Effector memory CD4-positive, alpha-beta T cell (primary cell): Measurements from ENCODE around the gene CACNB3.
A peak's percentile ranks its signal among the peaks of the same experiment; 100 is the strongest.
"Not testable (repeated sequence)": the region's sequence is repeated elsewhere in the genome, so short reads cannot be mapped to it uniquely, and the experiment has no call there.

Experiments used
- DNase-seq, 3 donors: peaks; one replicate each; pipeline ENCODE4 v3.0.0-alpha.2; 2020
- H3K27ac ChIP-seq: 2 replicates; pipeline ENCODE4 v1.7.0; 2013; ENCODE audit warnings: mild to moderate bottlenecking, low read length, moderate library complexity; ENCODE audit not compliant: insufficient read depth, poor library complexity, severe bottlenecking
- H3K27me3 ChIP-seq: replicated peaks from 2 replicates; pipeline ENCODE4 v1.7.0; 2013; ENCODE audit warnings: mild to moderate bottlenecking, low read length; ENCODE audit not compliant: insufficient read depth, control insufficient read depth, poor library complexity, severe bottlenecking
- H3K36me3 ChIP-seq: 2 replicates; pipeline ENCODE4 v1.7.0; 2013; ENCODE audit warnings: mild to moderate bottlenecking, low read length, moderate library complexity; ENCODE audit not compliant: control insufficient read depth, insufficient read depth
- H3K4me1 ChIP-seq: 2 replicates; pipeline ENCODE4 v1.7.0; 2013; ENCODE audit warnings: low read length, mild to moderate bottlenecking; ENCODE audit not compliant: control insufficient read depth, insufficient read depth, poor library complexity, severe bottlenecking
- H3K4me3 ChIP-seq: 2 replicates; pipeline ENCODE4 v1.7.0; 2013; ENCODE audit warnings: low read length, low read depth, mild to moderate bottlenecking; ENCODE audit not compliant: insufficient read depth, poor library complexity, severe bottlenecking
- H3K9me3 ChIP-seq: 2 replicates; pipeline ENCODE4 v1.7.0; 2013; ENCODE audit warnings: mild to moderate bottlenecking, low read length, moderate library complexity; ENCODE audit not compliant: control insufficient read depth

Gene CACNB3

DNA sequence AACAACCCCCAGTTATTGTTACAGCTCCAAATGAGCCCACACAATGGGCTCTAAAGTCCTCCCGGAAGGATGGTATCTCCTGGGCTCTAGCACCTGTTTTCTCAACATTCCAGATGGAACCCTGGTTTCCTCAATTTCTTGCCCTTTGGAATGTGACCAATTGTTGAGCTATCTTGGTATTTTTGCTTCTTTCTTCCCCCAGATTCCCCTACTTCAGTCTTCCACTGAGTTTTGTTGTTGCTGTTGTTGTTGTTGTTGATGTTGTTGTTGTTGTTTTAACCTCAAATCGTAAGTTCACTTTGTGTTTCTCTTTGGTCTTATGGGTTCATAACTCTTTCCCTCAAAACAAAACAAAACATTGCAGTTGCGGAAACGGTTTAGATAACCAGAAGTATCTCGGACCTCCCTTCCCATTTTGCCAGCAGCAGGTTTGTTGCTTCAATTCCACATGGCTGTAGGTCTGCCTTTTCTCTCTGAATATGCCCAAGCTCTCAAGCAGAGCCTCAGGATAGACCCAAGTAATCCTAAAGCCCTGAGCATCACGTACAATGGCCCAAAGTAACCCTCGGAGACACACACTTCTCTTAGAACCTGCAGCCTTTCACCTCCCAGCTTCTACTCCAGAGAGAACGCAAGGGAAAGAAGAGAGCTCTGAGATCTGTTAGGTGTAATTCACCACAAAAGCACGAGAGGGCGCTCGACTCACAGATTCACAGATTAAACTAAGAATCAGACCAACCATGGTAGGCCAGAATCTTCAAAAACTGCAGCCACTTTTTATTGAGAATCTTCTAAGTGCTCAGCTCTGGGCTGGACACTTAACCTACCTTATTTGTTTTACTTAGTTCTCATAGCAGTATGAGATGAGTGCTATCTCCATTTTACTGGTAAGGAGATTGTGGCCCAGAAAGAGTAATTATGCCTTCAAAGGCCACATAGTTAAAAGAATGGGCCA lies 34.7 kb downstream of the CACNB3 start:
- Histone ChIP-seq H3K27ac (peak overlapping the region; percentile 92), H3K36me3 (no peaks in the 10 kb centered on the region), H3K4me1 (peaks cover 12% of the 10 kb centered on the region), H3K27me3 (no peaks in the 10 kb centered on the region), H3K4me3 (peak overlapping the region; percentile 83), H3K9me3 (no peaks in the 10 kb centered on the region)
- DNase-seq = peak; percentile 69 to 82 (median 71)

DNA sequence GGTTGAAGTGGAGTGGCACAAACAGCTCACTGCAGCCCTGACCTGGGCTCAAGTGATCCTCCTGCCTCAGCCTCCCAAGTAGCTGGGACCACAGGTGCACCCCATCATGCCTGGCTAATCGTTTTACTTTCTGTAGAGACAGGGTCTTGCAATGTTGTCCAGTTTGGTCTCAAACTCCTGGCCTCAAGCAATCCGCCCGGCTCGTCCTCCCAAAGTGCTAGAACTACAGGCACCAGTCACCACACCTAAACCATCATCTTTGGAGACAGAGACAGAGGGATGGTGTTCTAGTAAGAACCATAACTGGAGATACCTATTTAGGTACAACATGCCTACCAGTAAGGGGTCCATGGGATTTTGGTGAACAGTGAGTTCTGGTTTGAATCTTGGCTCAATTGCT lies 36.2 kb downstream of the CACNB3 start:
- H3K4me3 ChIP-seq = no peak overlapping the region
- H3K27ac ChIP-seq = no peak overlapping the region
- peaks cover 12% of the 10 kb centered on the region for H3K4me1 ChIP-seq
- no peaks in the 10 kb centered on the region for H3K9me3 ChIP-seq
- no peaks in the 10 kb centered on the region for H3K36me3 ChIP-seq
- H3K27me3 ChIP-seq = no peaks in the 10 kb centered on the region
- no peak for DNase-seq

DNA sequence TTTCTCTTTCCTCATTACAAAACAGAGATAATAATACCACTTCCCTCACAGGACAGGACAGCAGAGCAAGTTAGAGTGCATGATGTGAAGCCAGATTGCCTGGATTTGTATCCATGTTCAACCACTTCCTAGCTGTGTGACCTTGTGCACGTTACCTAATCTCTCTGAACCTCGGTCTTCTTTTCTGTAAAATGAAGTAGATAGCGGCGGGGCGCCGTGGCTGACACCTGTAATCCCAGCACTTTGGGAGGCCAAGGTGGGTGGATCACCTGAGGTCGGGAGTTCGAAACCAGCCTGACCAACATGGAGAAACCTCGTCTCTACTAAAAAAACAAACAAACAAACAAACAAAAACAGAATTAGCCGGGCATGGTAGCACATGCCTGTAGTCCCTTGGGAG lies 36.6 kb downstream of the CACNB3 start:
- not testable (repeated sequence) for H3K27me3 ChIP-seq, H3K4me3 ChIP-seq, H3K27ac ChIP-seq, H3K9me3 ChIP-seq, DNase-seq, H3K36me3 ChIP-seq
- peaks cover 12% of the 10 kb centered on the region for H3K4me1 ChIP-seq

DNA sequence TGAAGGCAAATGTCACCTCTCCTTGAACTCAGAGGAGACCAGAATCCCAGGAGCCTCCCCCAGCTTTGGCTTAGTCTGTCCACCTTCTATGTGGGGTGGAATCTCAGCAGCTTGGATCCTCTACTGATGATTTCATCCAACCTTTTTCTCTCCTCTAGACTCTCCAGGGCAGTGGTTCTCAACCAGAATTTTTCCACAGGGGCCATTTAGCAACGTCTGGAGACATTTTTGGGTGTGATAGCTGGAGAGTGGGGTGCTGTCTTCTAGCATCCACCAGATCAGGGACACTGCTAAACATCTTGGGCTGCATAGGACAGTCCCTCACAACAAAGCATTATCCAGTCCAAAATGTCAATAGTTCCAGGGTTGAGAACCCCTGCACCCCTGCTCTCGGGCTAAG lies 38.1 kb downstream of the CACNB3 start:
- H3K27ac ChIP-seq = no peak overlapping the region
- H3K9me3 ChIP-seq = no peaks in the 10 kb centered on the region
- peaks cover 8% of the 10 kb centered on the region for H3K4me1 ChIP-seq
- H3K36me3 ChIP-seq = no peaks in the 10 kb centered on the region
- no peak overlapping the region for H3K4me3 ChIP-seq
- no peak for DNase-seq
- H3K27me3 ChIP-seq = no peaks in the 10 kb centered on the region

DNA sequence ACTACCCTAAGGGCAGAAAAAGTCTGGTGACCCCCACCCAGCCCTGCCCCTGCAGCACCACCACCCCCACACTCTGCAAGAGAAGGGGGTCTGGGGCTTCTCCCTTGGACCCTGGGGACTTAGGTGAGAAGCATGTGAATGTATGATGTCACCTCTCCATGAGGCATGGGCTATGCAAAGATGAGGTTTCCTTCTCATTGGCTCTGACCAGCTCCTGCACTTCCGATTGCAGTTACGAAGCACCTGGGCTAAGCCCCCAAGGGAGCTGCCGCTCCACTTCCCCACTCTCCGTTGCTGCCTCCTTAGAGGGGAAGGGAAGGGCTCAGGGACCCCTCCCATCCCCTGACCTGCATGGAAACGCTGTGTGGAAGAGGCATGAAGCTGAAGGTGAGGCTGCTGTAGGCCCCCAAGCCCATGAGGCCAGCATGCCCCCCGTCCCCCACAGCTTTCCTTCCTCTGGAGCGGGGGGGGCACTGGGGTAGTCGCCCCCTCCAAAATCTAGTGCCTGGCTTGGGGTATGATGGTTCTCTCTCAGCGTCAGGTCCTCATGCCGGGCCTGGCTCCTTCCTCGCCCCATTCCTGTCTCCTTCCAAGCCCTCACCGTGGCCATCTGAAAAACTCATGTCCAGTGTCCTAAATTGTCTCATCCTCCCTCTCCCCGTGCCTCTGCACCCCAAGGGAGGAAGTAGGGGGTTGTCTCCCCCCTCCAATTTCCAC lies 39.1 kb downstream of the CACNB3 start:
- no peaks in the 10 kb centered on the region for H3K9me3 ChIP-seq
- H3K27ac ChIP-seq = no peak overlapping the region
- no peak for DNase-seq
- H3K27me3 ChIP-seq = peaks cover 4% of the 10 kb centered on the region
- H3K36me3 ChIP-seq = no peaks in the 10 kb centered on the region
- no peak overlapping the region for H3K4me3 ChIP-seq
- peaks cover 7% of the 10 kb centered on the region for H3K4me1 ChIP-seq

DNA sequence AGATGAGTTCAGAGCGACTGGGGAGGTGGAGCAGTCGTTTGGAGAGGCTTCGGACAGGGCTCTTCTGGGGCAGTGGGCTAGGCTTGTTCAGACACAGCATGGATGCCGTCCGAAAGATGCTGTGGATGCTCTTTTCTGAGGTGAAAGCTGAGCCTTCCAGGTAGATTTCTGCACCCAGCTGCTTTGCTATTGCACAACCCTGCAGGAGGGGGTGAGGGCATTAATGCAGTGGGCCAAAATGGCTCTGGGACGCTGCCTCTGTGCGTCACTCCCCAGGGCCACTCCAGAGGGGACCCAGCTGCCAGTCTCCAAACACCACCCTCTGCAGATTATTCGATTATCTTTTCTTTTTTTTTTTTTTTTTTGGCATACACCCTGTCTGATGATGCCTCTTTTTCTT lies 39.7 kb downstream of the CACNB3 start:
- peaks cover 10% of the 10 kb centered on the region for H3K27me3 ChIP-seq
- no peak overlapping the region for H3K4me3 ChIP-seq
- peaks cover 1% of the 10 kb centered on the region for H3K4me1 ChIP-seq
- H3K27ac ChIP-seq = no peak overlapping the region
- no peaks in the 10 kb centered on the region for H3K9me3 ChIP-seq
- no peaks in the 10 kb centered on the region for H3K36me3 ChIP-seq
- no peak for DNase-seq

DNA sequence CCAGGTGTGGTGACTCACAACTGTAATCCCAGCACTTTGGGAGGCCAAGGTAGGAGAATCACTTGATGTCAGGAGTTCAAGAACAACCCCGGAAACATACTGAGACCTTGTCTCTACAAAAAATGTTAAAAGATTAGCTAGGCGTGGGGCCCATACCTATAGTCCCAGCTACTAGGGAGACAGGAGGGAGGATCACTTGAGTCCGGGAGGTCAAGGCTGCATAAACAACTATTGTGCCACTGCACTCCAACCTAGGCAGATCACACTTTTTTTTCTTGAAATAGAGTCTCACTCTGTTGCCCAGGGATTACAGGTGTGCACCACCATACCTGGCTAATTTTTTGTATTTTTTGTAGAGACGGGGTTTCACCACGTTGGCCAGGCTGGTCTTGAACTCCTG lies 41.3 kb downstream of the CACNB3 start:
- DNase-seq = no peak
- Histone ChIP-seq H3K4me3 (no peak overlapping the region), H3K36me3 (no peaks in the 10 kb centered on the region), H3K27me3 (peaks cover 12% of the 10 kb centered on the region), H3K27ac (no peak overlapping the region), H3K4me1 (peaks cover 1% of the 10 kb centered on the region), H3K9me3 (no peaks in the 10 kb centered on the region)

DNA sequence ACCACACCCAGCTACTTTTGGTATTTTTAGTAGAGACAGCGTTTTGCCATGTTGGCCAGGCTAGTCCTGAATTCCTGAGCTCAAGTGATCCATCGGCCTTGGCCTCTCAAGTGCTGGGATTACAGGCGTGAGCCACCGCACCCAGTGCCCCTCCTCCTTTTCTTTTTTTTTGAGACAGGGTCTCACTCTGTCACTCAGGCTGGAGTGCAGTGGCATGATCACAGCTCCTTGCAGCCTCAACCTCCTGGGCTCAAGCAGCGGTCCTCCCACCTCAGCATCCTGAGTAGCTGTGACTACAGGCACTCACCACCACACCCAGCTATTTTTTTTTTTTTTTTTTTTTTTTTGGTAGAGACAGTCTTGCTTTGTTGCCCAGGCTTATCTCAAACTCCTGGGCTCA lies 41.9 kb downstream of the CACNB3 start:
- DNase-seq, H3K36me3 ChIP-seq, H3K9me3 ChIP-seq, H3K4me3 ChIP-seq, H3K4me1 ChIP-seq, H3K27ac ChIP-seq: not testable (repeated sequence)
- H3K27me3 ChIP-seq = peaks cover 12% of the 10 kb centered on the region

DNA sequence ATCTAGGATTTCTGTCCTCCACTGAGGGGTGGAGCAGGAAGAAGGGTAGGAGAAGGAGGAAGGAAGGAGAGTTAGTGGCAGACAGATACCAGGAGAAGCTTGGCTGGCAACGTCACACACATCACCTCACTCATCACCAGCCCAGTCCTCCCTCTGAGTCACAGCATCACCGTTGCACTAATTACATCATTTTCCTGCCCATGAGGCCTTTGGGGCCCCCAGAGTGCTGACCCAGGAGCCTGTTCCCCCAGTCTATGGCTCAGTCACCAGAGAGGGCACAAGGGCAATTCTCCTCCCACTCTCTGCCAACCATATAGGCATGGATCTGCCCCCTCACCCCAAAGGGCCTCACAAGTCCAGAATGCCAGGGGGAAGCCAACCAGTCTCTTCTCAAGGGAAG lies 42.8 kb downstream of the CACNB3 start:
- H3K9me3 ChIP-seq = no peaks in the 10 kb centered on the region
- H3K36me3 ChIP-seq = no peaks in the 10 kb centered on the region
- peaks cover 12% of the 10 kb centered on the region for H3K27me3 ChIP-seq
- no peak overlapping the region for H3K27ac ChIP-seq
- H3K4me1 ChIP-seq = peaks cover 10% of the 10 kb centered on the region
- H3K4me3 ChIP-seq = no peak overlapping the region
- no peak for DNase-seq

DNA sequence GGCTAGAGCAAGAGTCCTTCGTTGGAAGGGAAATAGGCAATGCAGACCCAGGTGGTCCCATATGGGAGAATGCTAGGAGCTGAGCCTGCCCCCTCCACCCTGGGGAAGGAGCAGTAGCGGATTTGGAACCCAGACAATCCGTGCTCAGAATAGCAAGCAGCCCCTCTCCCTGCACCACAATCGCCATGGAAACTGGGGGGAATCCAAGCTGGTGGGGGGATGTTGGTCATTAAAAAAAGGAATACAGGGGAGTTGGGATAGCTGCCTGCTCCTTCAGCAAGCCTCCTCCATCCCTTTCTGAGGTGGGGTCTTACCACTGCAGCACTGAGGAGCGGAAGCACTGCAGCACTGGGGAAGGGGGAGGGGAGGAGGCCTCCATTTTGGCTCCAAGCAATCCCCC lies 44.5 kb downstream of the CACNB3 start:
- Histone ChIP-seq H3K4me1 (peaks cover 10% of the 10 kb centered on the region), H3K27ac (no peak overlapping the region), H3K4me3 (no peak overlapping the region), H3K9me3 (no peaks in the 10 kb centered on the region), H3K36me3 (no peaks in the 10 kb centered on the region), H3K27me3 (peaks cover 12% of the 10 kb centered on the region)
- no peak for DNase-seq
